GM12878 (cell line): ENCODE measurements around the gene GDAP1L1.

Experiments used
- NR2F1 ChIP-seq: fragments of 450-650 bp; conservative IDR thresholded peaks from 2 replicates; pipeline ENCODE4 v1.6.1; 2017; ENCODE audit warnings: mild to moderate bottlenecking
- RCOR1 ChIP-seq: conservative IDR thresholded peaks from 2 replicates; pipeline ENCODE4 v1.6.1; 2012; ENCODE audit warnings: low read depth, low read length, improper control_type of control experiment
- RFX5 ChIP-seq: IDR thresholded peaks from 2 replicates; pipeline ENCODE4 v1.6.1; 2011; ENCODE audit warnings: low read depth, low read length, improper control_type of control experiment
- TF ChIP-seq, protein P1 (sequence below), 3 experiments: IDR thresholded peaks in 2 of 3; conservative IDR thresholded peaks in 1 of 3; 2 replicates each; pipeline ENCODE4 v1.5.1; 2011; ENCODE audit warnings: low read depth in 3 of 3, low read length in 3 of 3, mild to moderate bottlenecking in 3 of 3, control low read depth in 2 of 3, moderate library complexity in 2 of 3, inconsistent platforms in 1 of 3, mixed read lengths in 1 of 3; ENCODE audit not compliant: control insufficient read depth in 2 of 3, insufficient read depth in 1 of 3; ENCODE audit errors: extremely low read depth in 1 of 3
- TF ChIP-seq, protein P2 (sequence below): fragments of 450-650 bp; formaldehyde crosslinking; IDR thresholded peaks from 2 replicates; pipeline ENCODE4 v1.5.0; 2022; ENCODE audit warnings: mild to moderate bottlenecking, missing genetic modification characterization

DNA sequence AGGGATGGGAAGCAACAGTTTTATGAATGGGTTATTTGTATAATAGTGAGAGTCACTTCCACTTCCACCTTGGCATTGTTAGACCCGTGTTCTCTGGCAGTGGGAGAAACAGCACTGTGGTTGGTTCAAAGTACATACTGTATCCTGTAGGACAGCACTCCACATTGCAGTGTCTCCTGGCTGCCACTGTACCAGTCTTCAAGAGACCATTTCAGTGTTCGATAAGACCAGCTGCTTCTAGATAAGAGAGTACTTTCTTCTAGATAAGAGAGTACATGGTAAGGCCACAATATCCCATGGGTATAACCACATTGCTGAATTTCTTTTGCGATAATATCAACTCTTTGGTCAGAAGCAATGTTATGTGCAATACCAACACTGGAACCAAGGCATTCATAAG lies 35.1 kb downstream of the GDAP1L1 start:
- TF ChIP-seq, protein P1, sequence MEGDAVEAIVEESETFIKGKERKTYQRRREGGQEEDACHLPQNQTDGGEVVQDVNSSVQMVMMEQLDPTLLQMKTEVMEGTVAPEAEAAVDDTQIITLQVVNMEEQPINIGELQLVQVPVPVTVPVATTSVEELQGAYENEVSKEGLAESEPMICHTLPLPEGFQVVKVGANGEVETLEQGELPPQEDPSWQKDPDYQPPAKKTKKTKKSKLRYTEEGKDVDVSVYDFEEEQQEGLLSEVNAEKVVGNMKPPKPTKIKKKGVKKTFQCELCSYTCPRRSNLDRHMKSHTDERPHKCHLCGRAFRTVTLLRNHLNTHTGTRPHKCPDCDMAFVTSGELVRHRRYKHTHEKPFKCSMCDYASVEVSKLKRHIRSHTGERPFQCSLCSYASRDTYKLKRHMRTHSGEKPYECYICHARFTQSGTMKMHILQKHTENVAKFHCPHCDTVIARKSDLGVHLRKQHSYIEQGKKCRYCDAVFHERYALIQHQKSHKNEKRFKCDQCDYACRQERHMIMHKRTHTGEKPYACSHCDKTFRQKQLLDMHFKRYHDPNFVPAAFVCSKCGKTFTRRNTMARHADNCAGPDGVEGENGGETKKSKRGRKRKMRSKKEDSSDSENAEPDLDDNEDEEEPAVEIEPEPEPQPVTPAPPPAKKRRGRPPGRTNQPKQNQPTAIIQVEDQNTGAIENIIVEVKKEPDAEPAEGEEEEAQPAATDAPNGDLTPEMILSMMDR (IDR thresholded peaks at IDR 0.05 in 2 of 3, conservative IDR thresholded peaks at IDR 0.05 in 1 of 3; ENCODE audit: control insufficient read depth in 2 of 3, extremely low read depth in 1 of 3, insufficient read depth in 1 of 3, low read depth in 3 of 3, low read length in 3 of 3): no peak
- TF ChIP-seq, protein P2, sequence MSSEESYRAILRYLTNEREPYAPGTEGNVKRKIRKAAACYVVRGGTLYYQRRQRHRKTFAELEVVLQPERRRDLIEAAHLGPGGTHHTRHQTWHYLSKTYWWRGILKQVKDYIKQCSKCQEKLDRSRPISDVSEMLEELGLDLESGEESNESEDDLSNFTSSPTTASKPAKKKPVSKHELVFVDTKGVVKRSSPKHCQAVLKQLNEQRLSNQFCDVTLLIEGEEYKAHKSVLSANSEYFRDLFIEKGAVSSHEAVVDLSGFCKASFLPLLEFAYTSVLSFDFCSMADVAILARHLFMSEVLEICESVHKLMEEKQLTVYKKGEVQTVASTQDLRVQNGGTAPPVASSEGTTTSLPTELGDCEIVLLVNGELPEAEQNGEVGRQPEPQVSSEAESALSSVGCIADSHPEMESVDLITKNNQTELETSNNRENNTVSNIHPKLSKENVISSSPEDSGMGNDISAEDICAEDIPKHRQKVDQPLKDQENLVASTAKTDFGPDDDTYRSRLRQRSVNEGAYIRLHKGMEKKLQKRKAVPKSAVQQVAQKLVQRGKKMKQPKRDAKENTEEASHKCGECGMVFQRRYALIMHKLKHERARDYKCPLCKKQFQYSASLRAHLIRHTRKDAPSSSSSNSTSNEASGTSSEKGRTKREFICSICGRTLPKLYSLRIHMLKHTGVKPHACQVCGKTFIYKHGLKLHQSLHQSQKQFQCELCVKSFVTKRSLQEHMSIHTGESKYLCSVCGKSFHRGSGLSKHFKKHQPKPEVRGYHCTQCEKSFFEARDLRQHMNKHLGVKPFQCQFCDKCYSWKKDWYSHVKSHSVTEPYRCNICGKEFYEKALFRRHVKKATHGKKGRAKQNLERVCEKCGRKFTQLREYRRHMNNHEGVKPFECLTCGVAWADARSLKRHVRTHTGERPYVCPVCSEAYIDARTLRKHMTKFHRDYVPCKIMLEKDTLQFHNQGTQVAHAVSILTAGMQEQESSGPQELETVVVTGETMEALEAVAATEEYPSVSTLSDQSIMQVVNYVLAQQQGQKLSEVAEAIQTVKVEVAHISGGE (CRISPR knock-in tag): no peak
- TF ChIP-seq NR2F1 (no peak), RFX5 (no peak), RCOR1 (no peak)
